Astrocyte of the hippocampus (primary cell): ENCODE results near the gene SLC35G2.
A peak's percentile ranks its signal among the peaks of the same experiment; 100 is the strongest.
"Not testable (repeated sequence)": the region's sequence is repeated elsewhere in the genome, so short reads cannot be mapped to it uniquely, and the experiment has no call there.

Experiments used
- DNase-seq: peaks from one replicate; pipeline ENCODE4 v3.0.0; 2011; ENCODE audit warnings: low read depth, low spot score

Gene SLC35G2

DNA sequence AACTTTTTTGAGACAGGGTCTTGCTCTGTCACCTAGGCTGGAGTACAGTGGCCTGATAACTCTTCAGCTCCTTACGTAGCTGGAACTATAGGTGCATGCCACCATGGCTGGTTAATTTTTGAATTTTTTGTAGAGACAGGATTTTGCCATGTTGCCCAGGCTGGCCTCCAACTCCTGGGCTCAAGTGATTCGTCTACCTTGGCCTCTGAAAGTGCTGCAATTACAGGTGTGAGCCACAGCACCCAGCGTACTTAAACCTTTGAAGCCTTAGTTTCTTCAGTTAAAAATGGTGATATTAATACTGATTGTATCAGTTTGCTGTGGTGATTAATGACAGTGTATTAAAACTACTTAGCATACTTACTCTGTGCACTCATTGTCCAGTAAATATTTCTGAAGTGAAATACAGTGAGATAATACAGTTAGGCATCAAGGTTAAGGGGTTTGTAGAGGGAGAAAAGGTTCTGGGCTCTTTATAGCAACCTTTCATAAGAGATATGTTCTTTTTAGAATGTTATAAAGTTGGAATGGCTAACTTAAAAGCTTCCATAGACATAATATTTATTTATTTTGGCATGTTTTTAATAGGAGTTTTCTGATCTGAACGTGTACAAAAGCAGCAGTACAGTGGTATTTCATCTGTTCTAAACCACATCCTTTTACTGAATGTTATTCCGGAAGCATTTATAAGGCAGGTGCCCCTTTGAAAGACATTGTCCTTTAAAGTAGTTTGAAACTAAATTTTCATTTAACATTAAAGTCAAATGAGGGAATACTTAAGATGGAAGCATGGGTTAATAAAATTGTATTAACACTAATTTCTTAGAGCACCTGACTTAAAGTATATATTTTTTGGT, 66.7 kb downstream of the SLC35G2 start:
- no peak for DNase-seq

DNA sequence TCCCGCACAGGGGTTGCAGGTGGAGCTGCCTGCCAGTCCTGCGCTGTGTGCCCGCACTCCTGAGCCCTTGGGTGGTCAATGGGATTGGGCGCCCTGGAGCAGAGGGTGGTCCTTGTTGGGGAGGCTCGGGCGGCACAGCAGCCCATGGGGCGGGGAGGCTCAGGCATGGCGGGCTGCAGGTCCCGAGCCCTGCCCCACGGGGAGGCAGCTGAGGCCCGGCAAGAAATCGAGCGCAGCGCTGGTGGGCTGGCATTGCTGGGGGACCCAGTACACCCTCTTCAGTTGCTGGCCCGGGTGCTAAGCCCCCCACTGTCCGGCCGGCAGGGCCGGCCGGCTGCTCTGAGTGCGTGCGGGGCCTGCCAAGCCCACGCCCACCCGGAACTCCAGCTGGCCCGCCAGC, 71.0 kb downstream of the SLC35G2 start:
- DNase-seq = no peak

DNA sequence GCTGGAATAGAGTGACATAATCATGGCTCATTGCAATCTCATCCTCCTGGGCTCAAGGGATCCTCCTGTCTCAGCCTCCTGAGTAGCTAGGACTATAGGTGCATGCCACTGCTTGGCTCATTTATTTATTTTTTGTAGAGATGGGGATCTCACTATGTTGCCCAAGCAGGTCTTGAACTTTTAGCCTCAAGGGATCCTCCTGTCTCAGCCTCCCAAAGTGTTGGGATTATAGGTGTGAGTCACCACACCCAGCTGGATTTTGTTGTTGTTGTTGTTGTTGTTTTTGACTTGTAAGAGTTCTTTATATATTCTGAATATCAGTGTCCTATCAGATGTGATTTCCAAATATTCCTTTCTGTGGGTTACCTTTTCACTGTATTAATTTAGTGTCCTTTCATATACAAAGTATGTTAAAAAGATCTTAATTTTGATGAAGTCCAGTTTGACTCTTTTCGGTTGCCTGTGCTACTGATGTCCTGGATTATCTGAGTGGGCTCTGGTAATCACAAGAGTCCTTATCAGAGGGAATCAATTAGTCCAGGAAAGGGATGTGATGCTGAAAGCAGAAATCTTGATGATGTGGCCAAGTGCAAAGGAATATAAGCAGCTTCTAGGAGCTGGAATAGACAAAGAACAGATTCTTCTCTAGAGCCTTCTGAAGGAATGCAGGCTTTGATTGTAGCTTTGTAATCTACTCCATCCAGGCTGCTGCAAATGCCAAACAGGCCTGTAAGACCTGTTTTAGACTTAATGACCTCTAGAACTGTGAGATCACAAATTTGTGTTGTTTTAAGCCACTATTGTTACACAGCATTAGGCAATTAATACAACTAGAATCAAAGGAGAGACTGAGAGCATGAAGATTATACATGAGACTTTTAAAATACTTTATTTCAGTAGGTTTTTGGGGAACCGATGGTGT, 73.3 kb downstream of the SLC35G2 start:
- DNase-seq = no peak

DNA sequence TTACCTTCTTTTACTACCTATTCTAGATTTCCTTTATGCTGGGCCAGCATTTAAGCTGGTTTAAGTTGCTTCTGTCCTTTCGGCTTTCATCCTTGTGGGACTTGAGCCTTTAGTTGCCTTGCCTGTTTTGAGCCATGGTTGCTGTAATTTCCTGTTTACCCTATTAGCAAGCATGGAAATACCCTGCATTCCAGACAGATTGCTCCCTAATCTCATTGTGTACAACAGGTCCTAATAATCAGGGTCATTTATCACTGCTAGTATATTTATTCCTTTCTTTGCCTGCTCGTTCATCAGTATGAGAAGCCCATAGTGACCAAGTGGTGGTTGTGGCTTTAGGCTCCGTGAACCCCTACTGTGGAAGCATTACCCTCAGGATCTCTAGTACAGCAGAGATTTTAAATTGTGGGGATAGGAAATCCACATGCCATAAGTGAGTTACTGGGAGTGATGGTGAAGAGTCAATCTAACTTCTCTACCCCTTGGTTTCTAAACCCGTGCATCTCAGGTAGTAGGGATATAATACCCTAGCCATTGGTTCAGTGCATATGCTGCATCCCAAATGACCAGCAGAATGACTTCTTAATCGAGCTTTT, 75.0 kb downstream of the SLC35G2 start:
- DNase-seq = peak; percentile 78

DNA sequence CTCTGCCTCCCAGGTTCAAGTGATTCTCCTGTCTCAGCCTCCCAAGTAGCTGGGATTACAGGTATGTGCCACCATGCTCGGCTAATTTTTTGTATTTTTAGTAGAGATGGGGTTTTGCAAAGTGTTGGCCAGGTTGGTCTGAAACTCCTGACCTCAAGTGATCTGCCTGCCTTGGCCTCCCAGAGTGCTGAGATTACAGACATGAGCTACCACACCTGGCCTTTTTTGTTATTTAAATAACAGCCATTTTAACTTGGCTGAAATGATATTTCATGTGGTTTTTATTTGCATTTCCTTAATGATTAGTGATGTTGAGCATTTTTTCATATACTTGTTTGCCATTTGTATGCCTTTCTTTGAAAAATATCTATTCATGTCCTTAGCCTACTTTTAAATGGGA, 78.2 kb downstream of the SLC35G2 start:
- peak; percentile 13 for DNase-seq

DNA sequence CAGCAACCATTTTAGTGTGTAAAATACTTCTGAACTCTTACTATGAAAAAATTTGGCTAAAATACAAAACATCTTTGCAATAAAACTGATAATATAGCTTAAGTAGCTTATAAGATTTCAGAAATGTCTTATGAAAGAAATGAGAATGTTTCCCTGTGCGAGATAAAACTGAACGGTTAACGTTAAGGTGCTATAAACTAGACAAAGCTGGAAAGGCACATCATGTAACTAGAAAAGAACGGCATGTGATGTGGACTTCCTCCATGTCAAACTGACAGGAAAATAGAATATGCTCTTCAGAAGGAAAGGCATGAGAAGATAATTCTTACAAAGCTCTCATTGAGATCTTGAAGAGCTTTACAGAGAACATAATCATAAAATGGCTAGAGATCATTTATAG, 79.6 kb downstream of the SLC35G2 start:
- no peak for DNase-seq

DNA sequence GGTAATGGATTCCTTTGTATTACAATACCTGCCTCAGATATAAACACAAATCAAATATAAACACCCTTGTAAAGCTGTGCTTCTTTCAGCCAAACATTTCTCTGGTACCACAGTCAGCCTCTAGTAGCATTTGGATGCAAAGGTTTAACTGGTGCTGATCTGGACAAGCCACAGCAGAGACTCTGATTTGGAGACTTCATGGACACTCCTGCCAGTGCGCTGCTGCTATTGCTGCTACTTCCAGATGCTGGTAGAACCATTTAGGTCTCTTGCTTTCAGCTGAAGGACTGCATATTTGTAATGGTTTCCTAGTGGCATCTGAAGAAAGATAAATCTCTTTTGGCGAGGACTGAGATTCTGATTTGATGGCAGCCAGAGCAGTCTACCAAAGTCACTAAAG, 80.0 kb downstream of the SLC35G2 start:
- peak; percentile 8 for DNase-seq

DNA sequence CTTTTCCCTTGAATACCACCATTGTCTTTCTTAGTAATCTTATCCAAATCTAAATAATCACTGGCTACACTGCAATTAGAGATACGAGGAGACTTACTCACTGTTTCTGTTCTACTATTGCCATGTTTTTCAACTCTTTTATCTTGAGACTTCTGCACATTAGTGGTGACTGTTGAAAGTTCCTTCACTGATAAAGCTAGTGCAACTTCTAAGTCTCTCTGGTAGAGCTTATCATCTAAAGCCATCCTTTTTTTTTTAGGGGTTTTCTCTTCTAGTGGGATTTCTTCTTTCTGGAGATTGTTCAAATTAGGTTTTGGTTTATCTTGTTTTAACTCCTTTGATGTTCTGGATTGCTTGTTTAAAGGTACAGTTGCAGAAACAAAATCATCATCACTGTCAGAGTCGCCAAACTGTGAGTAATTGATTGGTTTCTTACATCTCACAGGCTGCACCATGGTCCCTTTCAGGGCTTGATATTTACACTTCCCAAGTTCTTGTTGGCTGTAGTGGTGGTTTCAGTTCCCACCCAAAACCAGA, 80.8 kb downstream of the SLC35G2 start:
- peak; percentile 14 for DNase-seq

DNA sequence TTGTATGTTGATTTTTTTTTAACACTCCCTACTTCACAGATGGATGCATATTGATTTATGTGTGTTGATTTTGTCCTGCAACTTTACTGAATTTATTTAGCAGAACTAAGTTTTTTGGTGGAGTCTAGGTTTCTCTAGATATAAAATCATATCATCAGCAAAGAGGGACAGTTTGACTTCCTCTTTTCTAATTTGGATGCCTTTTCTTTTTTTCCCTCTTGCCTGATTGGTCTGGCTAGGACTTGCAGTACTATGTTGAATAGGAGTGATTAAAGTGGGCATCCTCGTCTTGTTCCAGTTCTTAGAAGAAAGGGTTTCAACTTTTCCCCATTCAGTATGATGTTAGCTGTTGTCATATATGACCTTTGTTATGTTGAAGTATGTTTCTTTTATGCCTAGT, 81.8 kb downstream of the SLC35G2 start:
- DNase-seq = not testable (repeated sequence)

DNA sequence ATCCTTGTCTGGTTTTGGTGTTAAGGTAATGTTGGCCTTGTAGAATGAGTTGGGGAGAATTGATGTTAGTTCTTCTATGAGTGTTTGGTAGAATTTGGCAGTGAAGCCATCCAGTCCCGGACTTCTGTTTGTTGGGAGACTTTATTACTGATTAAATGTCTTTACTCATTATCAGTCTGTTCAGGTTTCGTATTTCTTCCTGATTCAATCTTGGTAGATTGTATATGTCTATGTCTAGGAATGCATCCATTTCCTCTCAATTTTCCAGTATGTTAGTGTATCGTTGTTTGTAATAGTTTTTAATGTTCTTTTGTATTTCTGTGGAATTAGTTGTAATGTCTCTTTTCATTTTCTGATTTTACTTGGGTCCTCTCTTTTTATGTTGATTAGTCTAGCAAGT, 82.5 kb downstream of the SLC35G2 start:
- DNase-seq = no peak

DNA sequence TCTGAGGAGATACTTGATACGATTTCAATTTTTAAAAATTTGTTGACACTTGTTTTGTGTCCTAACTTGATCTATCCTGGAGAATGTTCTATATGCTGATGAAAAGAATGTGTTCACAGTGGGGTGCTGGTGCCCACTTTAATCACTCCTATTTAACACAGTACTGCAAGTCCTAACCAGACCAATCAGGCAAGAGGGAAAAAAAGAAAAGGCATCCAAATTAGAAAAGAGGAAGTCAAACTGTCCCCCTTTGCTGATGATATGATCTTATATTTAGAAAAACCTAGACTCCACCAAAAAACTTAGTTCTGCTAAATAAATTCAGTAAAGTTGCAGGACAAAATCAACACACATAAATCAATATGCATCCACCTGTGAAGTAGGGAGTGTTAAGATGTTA, 83.6 kb downstream of the SLC35G2 start:
- DNase-seq = not testable (repeated sequence)

DNA sequence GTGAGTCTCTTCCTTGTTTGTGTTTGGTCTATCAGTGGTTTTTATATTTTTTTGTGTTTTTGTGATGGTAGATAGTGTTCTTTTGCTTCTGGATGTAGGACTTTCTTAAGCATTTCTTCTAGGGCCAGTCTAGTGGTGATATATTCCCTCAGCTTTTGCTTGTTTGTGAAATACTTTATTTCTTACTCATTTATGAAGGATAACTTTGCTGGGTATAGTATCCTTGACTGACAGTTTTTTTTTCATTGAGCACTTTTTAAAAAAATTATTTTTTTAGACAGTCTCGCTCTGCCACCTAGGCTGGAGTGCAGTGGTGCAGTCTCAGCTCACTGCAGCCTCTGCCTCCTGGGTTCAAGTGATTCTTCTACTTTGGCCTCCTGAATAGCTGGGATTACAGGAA, 85.0 kb downstream of the SLC35G2 start:
- no peak for DNase-seq

DNA sequence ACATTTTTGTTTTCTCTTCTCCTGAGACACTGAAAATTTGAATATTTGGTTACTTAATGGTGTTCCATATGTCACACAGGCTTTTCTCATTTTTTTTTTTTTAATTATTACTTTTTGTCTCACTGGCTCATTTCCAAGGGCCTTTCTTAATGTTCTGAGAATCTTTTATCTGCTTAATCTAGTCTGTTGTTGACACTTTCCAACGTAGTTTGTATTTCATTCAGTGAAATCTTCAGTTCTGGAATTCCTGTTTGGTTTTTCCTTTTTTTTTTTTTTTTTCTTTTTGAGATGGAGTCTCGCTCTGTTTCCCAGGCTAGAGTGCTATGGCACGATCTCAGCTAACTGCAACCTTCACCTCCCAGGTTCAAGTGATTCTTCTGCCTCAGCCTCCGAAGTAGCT, 85.8 kb downstream of the SLC35G2 start:
- no peak for DNase-seq
